Retinal pigment epithelial cell (primary cell): ENCODE measurements around the gene CYFIP2.
"Not testable (repeated sequence)": the region's sequence is repeated elsewhere in the genome, so short reads cannot be mapped to it uniquely, and the experiment has no call there.

ENCODE experiments used
- DNase-seq: peaks from one replicate; pipeline ENCODE4 v3.0.0-alpha.2; 2010; ENCODE audit warnings: low read depth
- H3K4me3 ChIP-seq: 2 replicates; pipeline ENCODE4 v1.5.1; 2011; ENCODE audit warnings: mild to moderate bottlenecking, low read length, control low read depth, moderate library complexity
- TF ChIP-seq, protein P1 (sequence below): conservative IDR thresholded peaks from 2 replicates; pipeline ENCODE4 v1.5.1; 2011; ENCODE audit warnings: low read depth, low read length, control low read depth, inconsistent platforms

CYFIP2 gene

DNA sequence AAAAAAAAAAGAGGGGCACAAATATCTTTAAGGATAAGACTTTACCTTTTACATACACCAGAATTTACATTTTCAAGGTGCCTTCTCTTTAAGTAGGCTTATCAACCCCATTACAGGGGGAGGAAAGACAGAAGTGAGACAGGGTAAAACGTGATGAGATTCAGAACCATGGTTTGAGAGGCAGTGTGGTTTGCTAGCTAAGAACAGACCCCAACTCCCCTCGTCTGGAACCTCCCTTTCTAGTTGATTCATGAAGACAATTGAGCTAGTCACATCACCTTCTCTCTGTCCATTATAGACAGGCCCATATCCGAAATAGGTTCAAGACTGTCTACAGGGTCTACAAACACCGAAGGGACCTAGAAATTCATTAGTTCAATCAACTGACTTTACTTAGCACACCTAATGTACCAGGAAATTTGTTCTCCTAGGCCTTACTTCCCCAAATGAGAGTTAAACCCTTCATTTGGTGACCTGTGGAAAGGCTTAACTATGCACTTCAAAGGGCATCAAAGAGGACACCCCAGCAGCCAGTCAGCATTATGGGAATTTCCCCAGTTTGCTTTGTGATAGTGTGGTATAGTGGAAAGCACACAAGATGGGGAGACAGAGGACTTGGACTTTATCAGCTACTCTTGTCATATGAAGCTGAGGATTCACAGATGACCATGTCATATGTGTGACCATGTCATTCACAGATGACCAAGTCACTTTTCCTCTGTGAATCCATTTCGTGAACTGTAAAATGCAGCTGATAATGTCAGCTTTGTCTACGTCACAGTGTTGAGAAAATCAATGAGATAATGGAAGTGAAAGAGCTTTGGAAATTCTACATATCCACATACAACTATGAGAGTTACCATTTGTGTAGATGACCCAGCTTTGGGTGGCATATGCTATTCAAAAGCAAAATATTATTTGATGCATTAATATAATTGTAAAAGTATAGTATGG lies 40.2 kb upstream of the CYFIP2 start:
- no peak overlapping the region for H3K4me3 ChIP-seq
- DNase-seq: no peak
- TF ChIP-seq, protein P1, sequence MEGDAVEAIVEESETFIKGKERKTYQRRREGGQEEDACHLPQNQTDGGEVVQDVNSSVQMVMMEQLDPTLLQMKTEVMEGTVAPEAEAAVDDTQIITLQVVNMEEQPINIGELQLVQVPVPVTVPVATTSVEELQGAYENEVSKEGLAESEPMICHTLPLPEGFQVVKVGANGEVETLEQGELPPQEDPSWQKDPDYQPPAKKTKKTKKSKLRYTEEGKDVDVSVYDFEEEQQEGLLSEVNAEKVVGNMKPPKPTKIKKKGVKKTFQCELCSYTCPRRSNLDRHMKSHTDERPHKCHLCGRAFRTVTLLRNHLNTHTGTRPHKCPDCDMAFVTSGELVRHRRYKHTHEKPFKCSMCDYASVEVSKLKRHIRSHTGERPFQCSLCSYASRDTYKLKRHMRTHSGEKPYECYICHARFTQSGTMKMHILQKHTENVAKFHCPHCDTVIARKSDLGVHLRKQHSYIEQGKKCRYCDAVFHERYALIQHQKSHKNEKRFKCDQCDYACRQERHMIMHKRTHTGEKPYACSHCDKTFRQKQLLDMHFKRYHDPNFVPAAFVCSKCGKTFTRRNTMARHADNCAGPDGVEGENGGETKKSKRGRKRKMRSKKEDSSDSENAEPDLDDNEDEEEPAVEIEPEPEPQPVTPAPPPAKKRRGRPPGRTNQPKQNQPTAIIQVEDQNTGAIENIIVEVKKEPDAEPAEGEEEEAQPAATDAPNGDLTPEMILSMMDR: no peak

DNA sequence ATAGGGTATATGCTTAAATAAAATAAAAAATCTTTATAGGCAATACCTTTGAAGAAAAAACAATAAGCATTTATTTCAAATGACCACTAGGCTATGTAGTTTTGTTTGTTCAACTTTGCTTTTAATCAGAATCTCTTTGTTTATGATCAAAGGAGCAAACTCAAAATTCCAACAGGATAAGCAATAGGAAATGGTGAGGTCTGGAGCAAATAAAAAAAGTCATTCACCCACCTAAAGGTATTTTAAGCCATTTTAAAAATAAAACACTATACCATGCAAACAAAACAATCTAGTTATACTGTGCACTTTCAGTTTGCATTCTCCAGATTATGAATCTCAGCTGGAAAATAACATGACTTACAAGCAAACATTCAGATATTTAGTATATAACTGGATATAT lies 35.3 kb upstream of the CYFIP2 start:
- no peak overlapping the region for H3K4me3 ChIP-seq
- TF ChIP-seq, protein P1: no peak
- DNase-seq: no peak

DNA sequence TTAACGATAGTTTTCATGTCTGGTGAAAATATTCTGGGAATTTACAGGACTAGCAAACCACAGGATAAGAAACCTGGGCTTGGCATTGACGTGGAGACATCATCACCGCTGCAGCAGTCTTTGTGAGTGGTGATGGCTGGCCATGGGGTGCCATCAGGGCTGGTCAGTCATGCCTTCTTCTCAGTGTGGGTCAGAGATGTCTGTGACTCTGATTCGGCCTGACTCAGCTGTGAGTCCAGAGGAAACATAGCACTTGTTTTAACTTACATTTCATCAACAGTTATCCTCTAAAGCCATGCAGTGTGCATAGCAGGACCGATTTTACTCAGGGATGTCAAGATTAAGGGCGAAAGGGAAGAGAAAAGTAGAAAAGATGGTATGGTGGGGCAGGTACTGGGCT lies 33.2 kb upstream of the CYFIP2 start:
- no peak overlapping the region for H3K4me3 ChIP-seq
- TF ChIP-seq, protein P1: no peak
- no peak for DNase-seq

- TF ChIP-seq, protein P1: no peak
- H3K4me3 ChIP-seq: no peak overlapping the region
- DNase-seq: no peak
Measured at GRCh38 chr5:157233515-157233914, 32.4 kb upstream of the CYFIP2 start.

DNA sequence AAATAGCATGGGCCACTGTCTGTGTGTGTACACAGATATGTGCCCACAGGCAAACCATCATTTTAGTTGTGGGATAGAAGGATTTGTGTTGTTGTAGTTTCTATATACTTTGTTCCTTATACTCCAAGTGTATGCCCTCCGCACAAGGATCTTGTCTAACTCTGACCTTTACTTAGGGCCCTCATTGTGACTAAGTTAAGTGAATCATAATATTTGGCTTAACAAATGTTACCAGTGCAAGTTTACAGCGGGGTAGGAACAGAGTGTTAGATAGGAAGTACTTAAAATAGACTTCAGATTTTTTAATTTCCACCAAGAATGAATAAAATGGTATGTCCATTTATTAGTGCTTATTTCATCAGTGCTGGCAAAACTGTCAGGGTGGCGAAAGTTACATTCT lies 29.5 kb upstream of the CYFIP2 start:
- no peak for DNase-seq
- TF ChIP-seq, protein P1: no peak
- no peak overlapping the region for H3K4me3 ChIP-seq

DNA sequence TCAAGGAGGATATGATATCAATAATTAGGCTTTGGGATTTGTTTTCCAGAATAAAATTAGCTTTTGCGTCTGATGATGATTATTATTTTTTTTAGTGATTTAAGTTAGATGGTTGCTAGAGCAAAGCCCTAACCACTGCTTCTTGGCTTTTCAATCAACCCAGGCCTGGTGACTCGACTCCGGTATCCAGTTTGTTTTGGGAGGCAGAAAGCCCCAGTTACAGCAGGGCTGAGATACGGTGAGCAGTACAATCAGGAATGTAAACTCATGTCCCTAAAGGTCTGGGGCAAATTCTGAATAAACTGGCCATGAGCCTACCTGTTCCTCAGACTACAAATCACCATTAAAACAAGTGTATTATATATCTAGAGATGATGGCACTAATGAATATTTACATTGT lies 24.4 kb upstream of the CYFIP2 start:
- no peak for DNase-seq
- TF ChIP-seq, protein P1: no peak

DNA sequence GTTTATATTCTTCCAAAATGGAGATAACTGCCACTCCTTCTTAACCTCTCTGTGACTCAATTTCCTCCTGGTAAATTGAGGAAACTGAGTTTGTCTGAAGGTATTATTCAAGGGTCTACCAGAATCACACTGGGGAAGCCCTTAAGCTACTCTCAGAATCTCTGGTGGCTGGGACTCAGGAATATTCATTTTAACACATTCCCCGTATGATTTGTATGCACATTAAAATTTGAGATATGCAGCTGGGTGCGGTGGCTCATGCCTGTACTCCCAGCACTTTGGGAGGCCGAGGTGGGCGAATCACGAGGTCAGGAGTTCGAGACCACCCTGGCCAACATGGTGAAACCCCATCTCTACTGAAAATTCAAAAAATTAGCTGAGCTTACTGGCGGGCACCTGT lies 21.2 kb upstream of the CYFIP2 start:
- not testable (repeated sequence) for DNase-seq, H3K4me3 ChIP-seq

More for the DNA sequence above, 24.4 kb upstream of the CYFIP2 start:
- no peak overlapping the region for H3K4me3 ChIP-seq
